ENCODE results near the gene SHISA2.

- TF ChIP-seq EZH2phosphoT487 (IDR thresholded peaks at IDR 0.05; ENCODE audit: insufficient read depth, low read depth) (no peak), EZH2 (IDR thresholded peaks at IDR 0.05; ENCODE audit: insufficient read depth, poor library complexity, severe bottlenecking) (no peak)
These were observed 30.9 kb downstream of the SHISA2 start for GRCh38 chr13:26020891-26021290.
